GM12891 (cell line): Measurements from ENCODE around the gene MYO15B.

ENCODE experiments used
- POLR2A ChIP-seq: IDR thresholded peaks from 2 replicates; pipeline ENCODE4 v1.6.1; 2011; ENCODE audit warnings: low read depth, low read length, control low read depth
- POLR2AphosphoS5 ChIP-seq: IDR thresholded peaks from 2 replicates; pipeline ENCODE4 v1.6.1; 2011; ENCODE audit warnings: low read depth, low read length, control low read depth
- TAF1 ChIP-seq: IDR thresholded peaks from 2 replicates; pipeline ENCODE4 v1.6.1; 2011; ENCODE audit warnings: low read depth, low read length, control low read depth

DNA sequence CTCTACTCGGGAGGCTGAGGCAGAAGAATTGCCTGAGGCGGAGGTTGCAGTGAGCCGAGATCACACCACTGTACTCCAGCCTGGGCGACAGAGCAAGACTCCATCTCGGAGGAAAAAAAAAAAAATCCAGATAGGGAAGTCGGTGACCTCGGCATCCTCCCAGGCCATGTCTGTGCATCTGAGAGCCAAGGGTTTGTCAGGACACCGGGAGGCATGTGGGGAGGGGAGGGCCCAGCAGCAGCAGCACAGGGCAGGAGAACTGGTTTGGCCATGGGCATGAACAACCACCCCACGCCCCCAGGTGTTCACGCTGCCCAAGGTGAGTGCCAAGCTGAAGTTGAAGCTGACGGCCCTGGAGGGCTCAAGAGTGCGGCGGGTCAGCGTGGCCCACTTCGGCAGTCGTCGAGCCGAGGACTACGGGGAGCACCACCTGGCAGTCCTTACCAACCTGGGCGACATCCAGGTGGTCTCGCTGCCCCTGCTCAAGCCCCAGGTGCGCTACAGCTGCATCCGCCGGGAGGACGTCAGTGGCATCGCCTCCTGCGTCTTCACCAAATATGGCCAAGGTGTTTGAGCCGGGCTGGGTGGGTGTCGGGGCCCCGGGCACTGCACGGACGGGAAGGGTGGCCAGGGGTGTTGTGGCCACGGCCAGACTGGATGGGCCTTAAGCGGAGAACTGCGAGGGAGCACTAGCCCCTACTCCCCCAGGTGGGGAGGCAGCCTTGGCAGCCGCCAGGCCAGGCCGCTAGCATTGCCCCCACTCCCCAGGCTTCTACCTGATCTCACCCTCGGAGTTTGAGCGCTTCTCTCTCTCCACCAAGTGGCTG lies 14.7 kb upstream of the MYO15B start:
- no peak for TF ChIP-seq POLR2A
- no peak for TF ChIP-seq POLR2AphosphoS5
- no peak for TF ChIP-seq TAF1
